HG03196 (cell line): ENCODE data around the gene C16orf86.
"Not testable (repeated sequence)": the region's sequence is repeated elsewhere in the genome, so short reads cannot be mapped to it uniquely, and the experiment has no call there.

Experiments
- ATAC-seq: cut with Tn5 transposase; IDR thresholded peaks from one replicate; pipeline ENCODE4 v1.9.1; 2021; ENCODE audit not compliant: unreplicated experiment

Gene C16orf86

GRCh38 chr16:67685388-67686112 is 18.9 kb downstream of the C16orf86 start:
- ATAC-seq, result no peak

GRCh38 chr16:67693517-67694285 is 27.1 kb downstream of the C16orf86 start:
- not testable (repeated sequence) for ATAC-seq

- no peak for ATAC-seq
Observed at GRCh38 chr16:67694611-67695010, 28.0 kb downstream of the C16orf86 start.

- no peak for ATAC-seq
Observed at GRCh38 chr16:67697422-67698185, 31.0 kb downstream of the C16orf86 start.

- ATAC-seq, result no peak
Observed at GRCh38 chr16:67699265-67699664, 32.7 kb downstream of the C16orf86 start.

- no peak for ATAC-seq
Observed at GRCh38 chr16:67701420-67701819, 34.8 kb downstream of the C16orf86 start.

GRCh38 chr16:67702130-67702529 is 35.5 kb downstream of the C16orf86 start:
- ATAC-seq, result no peak

- ATAC-seq, result no peak
Observed at GRCh38 chr16:67703626-67704025, 37.0 kb downstream of the C16orf86 start.

GRCh38 chr16:67704110-67704509 is 37.5 kb downstream of the C16orf86 start:
- no peak for ATAC-seq

GRCh38 chr16:67707210-67707609 is 40.6 kb downstream of the C16orf86 start:
- no peak for ATAC-seq

GRCh38 chr16:67707790-67708189 is 41.2 kb downstream of the C16orf86 start:
- no peak for ATAC-seq

- ATAC-seq, result no peak
Observed at GRCh38 chr16:67708368-67708771, 41.8 kb downstream of the C16orf86 start.

- no peak for ATAC-seq
Observed at GRCh38 chr16:67709050-67709449, 42.4 kb downstream of the C16orf86 start.

- ATAC-seq, result no peak
Observed at GRCh38 chr16:67710607-67711006, 44.0 kb downstream of the C16orf86 start.

- no peak for ATAC-seq
Observed at GRCh38 chr16:67713647-67714273, 47.1 kb downstream of the C16orf86 start.

GRCh38 chr16:67714522-67714921 is 47.9 kb downstream of the C16orf86 start:
- ATAC-seq, result no peak

GRCh38 chr16:67716097-67716496 is 49.5 kb downstream of the C16orf86 start:
- no peak for ATAC-seq
